ENCODE data around the gene C1orf74. TPM values are rescaled to one million over a fixed set of nuclear protein-coding genes. Genes with fewer than 3 reads are reported as not detected.

C1orf74 gene
- total RNA-seq, 6 experiments from 2014 or later = 1.8 to 2.7 (median 2.4) TPM

GRCh38 chr1:209786146-209786545, 1.8 kb upstream of the C1orf74 start:
- no peaks in the 10 kb centered on the region for H3K9me3 Mint-ChIP-seq
- H3K27me3 Mint-ChIP-seq (ENCODE audit: insufficient read depth) = peaks cover 3% of the 10 kb centered on the region; the same call in 1 of the 2 replicates
- H3K4me1 Mint-ChIP-seq (ENCODE audit: low read depth) = peaks cover 27% of the 10 kb centered on the region
- no peak for DNase-seq
- no peak for TF ChIP-seq CTCF (IDR thresholded peaks at IDR 0.05)
- H3K27ac Mint-ChIP-seq = no peak overlapping the region
- H3K36me3 Mint-ChIP-seq (ENCODE audit: low read depth) = peaks cover 5% of the 10 kb centered on the region; the same call in 1 of the 2 replicates
- H3K4me3 Mint-ChIP-seq = no peak overlapping the region

GRCh38 chr1:209785592-209785991, 1.2 kb upstream of the C1orf74 start:
- Mint-ChIP-seq H3K9me3 (no peaks in the 10 kb centered on the region), H3K36me3 (ENCODE audit: low read depth) (peaks cover 5% of the 10 kb centered on the region; the same call in 1 of the 2 replicates), H3K4me1 (ENCODE audit: low read depth) (peaks cover 25% of the 10 kb centered on the region), H3K4me3 (no peak overlapping the region), H3K27me3 (ENCODE audit: insufficient read depth) (peaks cover 3% of the 10 kb centered on the region; the same call in 1 of the 2 replicates), H3K27ac (no peak overlapping the region)
- no peak for TF ChIP-seq CTCF (IDR thresholded peaks at IDR 0.05)
- no peak for DNase-seq

DNA sequence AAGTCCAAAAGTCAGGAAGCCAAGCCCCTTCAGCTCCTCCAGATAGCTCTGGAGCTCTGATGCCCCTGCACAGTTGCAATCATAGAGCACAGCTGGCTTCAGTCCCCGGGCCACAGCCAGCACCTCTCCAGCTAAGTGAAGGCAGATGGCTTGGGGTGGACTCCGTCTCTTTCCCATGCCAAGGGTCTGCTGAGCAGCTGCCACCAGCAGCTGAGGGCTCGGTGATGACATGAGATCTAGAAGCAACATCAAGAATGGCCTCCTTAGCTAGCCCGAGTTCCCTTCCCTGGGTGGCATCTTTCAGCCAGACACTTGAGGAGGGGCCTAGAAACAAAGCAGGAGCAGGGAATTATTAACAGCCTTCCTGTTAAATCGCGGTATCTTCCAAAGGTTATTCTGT, 973 bp downstream of the C1orf74 start:
- H3K4me3 Mint-ChIP-seq = peak overlapping the region; percentile 99
- peak overlapping the region; percentile 95; the same call in 1 of the 2 replicates for H3K27ac Mint-ChIP-seq
- no peak for TF ChIP-seq CTCF (IDR thresholded peaks at IDR 0.05)
- no peaks in the 10 kb centered on the region for H3K27me3 Mint-ChIP-seq (ENCODE audit: insufficient read depth)
- H3K36me3 Mint-ChIP-seq (ENCODE audit: low read depth) = peaks cover 5% of the 10 kb centered on the region; the same call in 1 of the 2 replicates
- no peak for DNase-seq
- H3K9me3 Mint-ChIP-seq = no peaks in the 10 kb centered on the region
- peaks cover 15% of the 10 kb centered on the region for H3K4me1 Mint-ChIP-seq (ENCODE audit: low read depth)

DNA sequence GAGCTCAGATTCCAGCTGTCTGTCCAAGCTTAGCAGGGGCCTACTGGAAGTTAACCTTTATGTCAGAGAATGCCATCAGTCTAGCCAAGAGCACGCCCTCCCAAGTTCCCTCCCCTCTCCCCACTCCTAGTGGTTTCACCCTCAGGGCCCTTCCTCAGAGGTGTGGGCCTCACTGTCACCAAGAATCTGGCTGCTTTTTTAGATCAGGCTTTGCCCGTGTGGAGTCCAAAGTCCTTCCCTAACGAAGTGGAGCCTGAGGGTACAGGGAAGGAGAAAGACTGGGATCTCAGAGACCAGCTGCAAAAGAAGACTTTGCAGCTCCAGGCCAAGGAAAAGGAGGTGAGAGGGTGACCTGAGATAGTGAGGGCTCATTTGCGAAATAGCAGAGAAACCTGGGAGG, 4.1 kb downstream of the C1orf74 start:
- no peak for TF ChIP-seq CTCF (IDR thresholded peaks at IDR 0.05)
- Mint-ChIP-seq H3K4me3 (no peak overlapping the region), H3K9me3 (no peaks in the 10 kb centered on the region), H3K4me1 (ENCODE audit: low read depth) (peaks cover 15% of the 10 kb centered on the region), H3K27me3 (ENCODE audit: insufficient read depth) (no peaks in the 10 kb centered on the region; the same call in 1 of the 2 replicates), H3K36me3 (ENCODE audit: low read depth) (peaks cover 5% of the 10 kb centered on the region; the same call in 1 of the 2 replicates), H3K27ac (no peak overlapping the region)
- no peak for DNase-seq

DNA sequence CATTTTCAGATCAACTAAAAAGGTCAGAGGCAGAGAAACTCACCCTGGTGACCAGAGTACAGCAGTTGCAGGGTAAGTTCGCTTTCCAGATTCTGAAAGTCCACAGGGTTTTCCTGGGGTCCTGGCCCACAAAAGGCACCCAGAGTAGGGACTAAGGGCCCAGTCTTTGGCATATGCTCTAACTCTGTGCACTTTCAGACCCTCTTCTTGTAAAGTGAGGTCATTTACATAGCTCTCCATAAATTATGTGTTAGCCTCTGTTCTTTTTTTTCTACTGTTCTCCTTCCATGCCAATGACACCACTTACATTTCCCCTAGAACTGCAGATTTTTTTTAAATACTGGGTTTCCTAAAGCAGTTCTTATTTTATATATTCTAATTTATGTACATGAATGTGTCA, 6.3 kb downstream of the C1orf74 start:
- H3K27ac Mint-ChIP-seq = no peak overlapping the region
- no peak for TF ChIP-seq CTCF (IDR thresholded peaks at IDR 0.05)
- peaks cover 3% of the 10 kb centered on the region for H3K27me3 Mint-ChIP-seq (ENCODE audit: insufficient read depth)
- no peak overlapping the region for H3K4me3 Mint-ChIP-seq
- H3K36me3 Mint-ChIP-seq (ENCODE audit: low read depth) = peaks cover 5% of the 10 kb centered on the region; the same call in 1 of the 2 replicates
- DNase-seq = no peak
- H3K9me3 Mint-ChIP-seq = no peaks in the 10 kb centered on the region
- peaks cover 7% of the 10 kb centered on the region; the same call in 1 of the 2 replicates for H3K4me1 Mint-ChIP-seq (ENCODE audit: low read depth)

All from HFFc6 (cell line).